GM12878 (cell line): ENCODE results near the gene FAM181B. TPM values are rescaled to one million over a fixed set of nuclear protein-coding genes. Genes with fewer than 3 reads are reported as not detected.

Source experiments
- ATAC-seq: fragments of 200-7000 bp; cut with Tn5 transposase; 3 replicates; pipeline ENCODE4 v1.9.1; 2020; ENCODE audit warnings: mild to moderate bottlenecking, moderate library complexity
- BruUV-seq: library from RNA; stranded (reverse); fragments of 400-500 nt; replicated peaks from 2 replicates; lab custom pipeline; 2021; lab: Mats Ljungman, UMichigan
- CTCF ChIA-PET: fragments of 300-600 bp; sonication (Branson Sonifier 250); formaldehyde crosslinking; extraction: SDS; loops from one replicate; lab custom pipeline; 2021; ENCODE audit warnings: inconsistent platforms; lab: Yijun Ruan, JAX
- POLR2A ChIA-PET: fragments of 350-600 bp; formaldehyde crosslinking; extraction: SDS; loops from one replicate; lab custom pipeline; 2021; ENCODE audit warnings: inconsistent platforms; lab: Charles Lee
- RAD21 ChIA-PET: fragments of 300-600 bp; sonication (Branson Sonifier 250); formaldehyde crosslinking; loops from one replicate; lab custom pipeline; 2023; ENCODE audit warnings: antibody characterized with exemption; ENCODE audit not compliant: unreplicated experiment; lab: Charles Lee
- SMC1A ChIA-PET: fragments of 300-600 bp; sonication (Branson Sonifier 250); formaldehyde crosslinking; loops from one replicate; lab custom pipeline; 2023; ENCODE audit not compliant: unreplicated experiment, uncharacterized antibody; lab: Charles Lee
- DNase-seq: peaks from one replicate; pipeline ENCODE4 v3.0.0-alpha.2; 2011; ENCODE audit warnings: low read depth, low spot score
- FAIRE-seq: peaks from 3 replicates; lab custom pipeline; 2011; peaks lifted over from hg19 to GRCh38; lab: Jason Lieb, UNC
- H2AFZ ChIP-seq: 2 replicates; pipeline ENCODE4 v1.6.0; 2011; ENCODE audit warnings: low read depth, low read length, control low read depth; ENCODE audit not compliant: control insufficient read depth
- H3K27ac ChIP-seq: 2 replicates; pipeline ENCODE4 v1.5.1; 2011; ENCODE audit warnings: control low read depth; ENCODE audit not compliant: control insufficient read depth, insufficient read depth
- H3K27me3 ChIP-seq, 2 experiments: replicated peaks in 1 of 2; 2 replicates each; pipeline versions ENCODE4 v1.6.0 to v1.6.1; 2011; ENCODE audit warnings: low read length in 1 of 2; ENCODE audit not compliant: control insufficient read depth in 2 of 2, insufficient read depth in 2 of 2
- H3K36me3 ChIP-seq, 2 experiments: 2 replicates each; pipeline ENCODE4 v1.5.1; 2011; ENCODE audit warnings: low read length in 1 of 2; ENCODE audit not compliant: control insufficient read depth in 2 of 2, insufficient read depth in 2 of 2
- H3K4me1 ChIP-seq: 2 replicates; pipeline ENCODE4 v1.6.1; 2011; ENCODE audit warnings: mild to moderate bottlenecking, low read length, moderate library complexity, mixed read lengths; ENCODE audit not compliant: control insufficient read depth, insufficient read depth
- H3K4me2 ChIP-seq: 2 replicates; pipeline ENCODE4 v1.6.0; 2011; ENCODE audit warnings: control low read depth; ENCODE audit not compliant: control insufficient read depth, insufficient read depth
- H3K4me3 ChIP-seq: fragments of 200-600 bp; sonication (generic); 2 replicates; pipeline ENCODE4 v1.5.1; 2016
- H3K79me2 ChIP-seq: 2 replicates; pipeline ENCODE4 v1.6.0; 2011; ENCODE audit warnings: low read length; ENCODE audit not compliant: control insufficient read depth, insufficient read depth
- H3K9ac ChIP-seq: 2 replicates; pipeline ENCODE4 v1.8.0; 2011; ENCODE audit warnings: low read length, control low read depth, mixed read lengths; ENCODE audit not compliant: control insufficient read depth, insufficient read depth
- H3K9me3 ChIP-seq: replicated peaks from 3 replicates; pipeline ENCODE4 v1.5.1; 2011; ENCODE audit warnings: mild to moderate bottlenecking, low read length; ENCODE audit not compliant: control insufficient read depth, insufficient read depth
- H4K20me1 ChIP-seq: 2 replicates; pipeline ENCODE4 v1.6.0; 2011; ENCODE audit not compliant: control insufficient read depth, insufficient read depth
- CBX3 ChIP-seq: fragments of 200-600 bp; sonication (generic); IDR thresholded peaks from 2 replicates; pipeline ENCODE4 v1.6.1; 2016; ENCODE audit warnings: low read depth, borderline replicate concordance
- KDM1A ChIP-seq: fragments of 200-600 bp; sonication (generic); IDR thresholded peaks from 2 replicates; pipeline ENCODE4 v1.6.1; 2016; ENCODE audit warnings: borderline replicate concordance
- PAX8 ChIP-seq: fragments of 450-650 bp; IDR thresholded peaks from 2 replicates; pipeline ENCODE4 v1.6.1; 2017; ENCODE audit warnings: mild to moderate bottlenecking, moderate library complexity
- RAD21 ChIP-seq: IDR thresholded peaks from 2 replicates; pipeline ENCODE4 v1.6.1; 2011; ENCODE audit warnings: mild to moderate bottlenecking, low read depth, low read length, moderate library complexity; ENCODE audit not compliant: insufficient read depth
- WGBS: methylation state at CpG from one replicate; pipeline ENCODE4 v1.1.6; 2016; ENCODE audit warnings: low lambda C conversion rate; ENCODE audit not compliant: insufficient replicate concordance, insufficient coverage; ENCODE audit errors: missing lambda C conversion rate; 5-methylcytosine and 5-hydroxymethylcytosine counted together
- in situ Hi-C: fragments of 300-500 bp; cut with MboI; formaldehyde crosslinking; loops from 9 replicates; pipeline ENCODE4 v1.14.3; 2018; ENCODE audit warnings: mixed read lengths
- intact Hi-C: fragments of 100-400 bp; cut with micrococcal nuclease; formaldehyde crosslinking; loops from one replicate; pipeline ENCODE4 v1.14.2; 2022; ENCODE audit not compliant: unreplicated experiment
- polyA plus RNA-seq, 11 experiments: library from polyadenylated mRNA; depleted of rRNA in 4 of 11; unstranded in 6 of 11; stranded (reverse) in 5 of 11; fragments of >200 nt; fragmentation: Nextera tagmentation in 4 of 11; fragmentation: Illumina TruSeq in 1 of 11; extraction: Ambion mirVana in 4 of 11; extraction: Trizol in 1 of 11; gene quantifications; 1 replicate in 1 of 11; 2 replicates in 10 of 11; pipeline versions ENCODE4 v1.2.1 to v1.2.3, GENCODE V29; 2011 to 2016; ENCODE audit warnings: inconsistent platforms in 2 of 11, missing spikeins in 2 of 11, low read depth in 1 of 11
- total RNA-seq, 4 experiments: library from RNA; depleted of rRNA in 3 of 4; stranded (reverse); fragments of >200 nt in 3 of 4; fragmentation: Illumina TruSeq in 1 of 4; extraction: Trizol in 1 of 4; gene quantifications; 2 replicates each; pipeline versions ENCODE4 v1.2.1 to v1.2.3, GENCODE V29; 2013 to 2021
- TF ChIP-seq, protein P1 (sequence below): IDR thresholded peaks from 2 replicates; pipeline ENCODE4 v1.6.1; 2011; ENCODE audit warnings: mild to moderate bottlenecking, low read depth, low read length, moderate library complexity; ENCODE audit not compliant: insufficient replicate concordance
- TF ChIP-seq, protein P2 (sequence below): IDR thresholded peaks from 2 replicates; pipeline ENCODE4 v1.6.1; 2012; ENCODE audit warnings: low read depth, low read length, improper control_type of control experiment

Gene FAM181B
- total and polyA plus RNA-seq, 10 of the 15 experiments (the other 5 are each of a cell fraction or from before 2014, with no cell fraction given): not detected

DNA sequence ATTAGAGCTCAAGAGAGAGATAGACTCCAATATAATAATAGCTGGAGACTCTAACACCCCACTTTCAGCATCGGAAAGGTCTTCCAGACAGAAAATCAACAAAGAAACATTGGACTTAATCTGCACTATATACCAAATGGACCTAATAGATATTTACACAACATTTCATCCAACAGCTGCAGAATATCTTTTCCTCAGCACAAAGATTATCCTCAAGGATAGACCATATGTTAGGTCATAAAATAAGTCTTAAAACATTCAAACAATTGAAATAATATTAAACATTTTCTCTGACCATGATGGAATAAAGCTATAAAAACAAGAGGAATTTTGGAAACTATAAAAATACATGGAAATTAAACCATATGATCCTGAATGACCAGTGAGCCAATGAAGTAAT lies 45.1 kb upstream of the FAM181B start:
- Histone ChIP-seq H3K4me2 (no peak overlapping the region), H2AFZ (no peak overlapping the region), H3K27ac (no peak overlapping the region), H3K4me3 (no peak overlapping the region), H4K20me1 (no peaks in the 10 kb centered on the region), H3K27me3 (no peaks in the 10 kb centered on the region), H3K4me1 (no peaks in the 10 kb centered on the region), H3K79me2 (no peaks in the 10 kb centered on the region), H3K36me3 (no peaks in the 10 kb centered on the region), H3K9me3 (no peaks in the 10 kb centered on the region; the same call in 2 of the 3 replicates), H3K9ac (no peak overlapping the region)
- no peak for ATAC-seq
- intact Hi-C loops: no loop called here
- RAD21 ChIA-PET: no interaction called here
- 100% methylated on average over 1 of the region's 1 CpG for WGBS
- POLR2A ChIA-PET: no interaction called here
- in situ Hi-C loops: no loop called here
- CTCF ChIA-PET: interaction anchor here (0.7 to 1.9 kb wide), 10 partner anchors 11 to 1041 kb away, joined by 3 to 7 read pairs (median 4); no protein-coding TSS in a partner anchor
- SMC1A ChIA-PET: interaction anchor here (0.7 to 1.5 kb wide), 4 partner anchors 9 to 91 kb away, joined by 3 to 5 read pairs (median 3); no protein-coding TSS in a partner anchor
- TF ChIP-seq RAD21 (no peak), PAX8 (no peak), CBX3 (no peak), KDM1A (no peak)
- TF ChIP-seq, protein P1, sequence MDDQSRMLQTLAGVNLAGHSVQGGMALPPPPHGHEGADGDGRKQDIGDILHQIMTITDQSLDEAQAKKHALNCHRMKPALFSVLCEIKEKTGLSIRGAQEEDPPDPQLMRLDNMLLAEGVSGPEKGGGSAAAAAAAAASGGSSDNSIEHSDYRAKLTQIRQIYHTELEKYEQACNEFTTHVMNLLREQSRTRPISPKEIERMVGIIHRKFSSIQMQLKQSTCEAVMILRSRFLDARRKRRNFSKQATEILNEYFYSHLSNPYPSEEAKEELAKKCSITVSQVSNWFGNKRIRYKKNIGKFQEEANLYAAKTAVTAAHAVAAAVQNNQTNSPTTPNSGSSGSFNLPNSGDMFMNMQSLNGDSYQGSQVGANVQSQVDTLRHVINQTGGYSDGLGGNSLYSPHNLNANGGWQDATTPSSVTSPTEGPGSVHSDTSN: no peak
- TF ChIP-seq, protein P2, sequence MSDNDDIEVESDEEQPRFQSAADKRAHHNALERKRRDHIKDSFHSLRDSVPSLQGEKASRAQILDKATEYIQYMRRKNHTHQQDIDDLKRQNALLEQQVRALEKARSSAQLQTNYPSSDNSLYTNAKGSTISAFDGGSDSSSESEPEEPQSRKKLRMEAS: no peak
- no TSS peak for BruUV-seq
- no peak for FAIRE-seq
- no peak for DNase-seq
